Neural cell (in vitro differentiated cells): ENCODE data around the gene KLHL42. TPM values are rescaled to one million over a fixed set of nuclear protein-coding genes. Genes with fewer than 3 reads are reported as not detected.

Source experiments
- H2AFZ ChIP-seq: fragments of 200-600, 300-800 bp; sonication (generic), shearing (Covaris generic); 2 replicates; pipeline ENCODE4 v1.6.0; 2014; ENCODE audit warnings: low read depth, mild to moderate bottlenecking, antibody characterized with exemption, low read length, moderate library complexity
- H3F3A ChIP-seq: fragments of 200-600 bp; shearing (Covaris generic); 2 replicates; pipeline ENCODE4 v1.6.1; 2016; ENCODE audit warnings: mild to moderate bottlenecking, moderate library complexity, mixed read lengths, antibody characterized with exemption, low read length; ENCODE audit not compliant: insufficient read depth, poor library complexity, severe bottlenecking
- H3K27ac ChIP-seq: fragments of 200-600, 300-800 bp; sonication (generic), shearing (Covaris generic); 2 replicates; pipeline ENCODE4 v1.5.1; 2014; ENCODE audit warnings: mild to moderate bottlenecking, low read length, moderate library complexity
- H3K27me3 ChIP-seq: fragments of 300-800, 200-600 bp; sonication (generic), shearing (Covaris generic); 2 replicates; pipeline ENCODE4 v1.6.0; 2014; ENCODE audit warnings: mild to moderate bottlenecking, low read depth, low read length, moderate library complexity; ENCODE audit not compliant: insufficient read depth
- H3K36me3 ChIP-seq: fragments of 300-800, 200-600 bp; sonication (generic), shearing (Covaris generic); 2 replicates; pipeline ENCODE4 v1.5.1; 2014; ENCODE audit warnings: mild to moderate bottlenecking, antibody characterized with exemption, low read length, moderate library complexity; ENCODE audit not compliant: insufficient read depth
- H3K4me2 ChIP-seq: fragments of 300-800, 200-600 bp; sonication (generic), shearing (Covaris generic); 2 replicates; pipeline ENCODE4 v1.6.0; 2014; ENCODE audit warnings: mild to moderate bottlenecking, low read length
- H3K4me3 ChIP-seq: fragments of 300-800, 200-600 bp; sonication (generic), shearing (Covaris generic); 2 replicates; pipeline ENCODE4 v1.5.1; 2014; ENCODE audit warnings: mild to moderate bottlenecking, low read length, moderate library complexity
- H3K79me2 ChIP-seq: fragments of 200-600 bp; shearing (Covaris generic); replicated peaks from 2 replicates; pipeline ENCODE4 v1.6.0; 2014; ENCODE audit warnings: mild to moderate bottlenecking, low read length, moderate library complexity; ENCODE audit not compliant: insufficient read depth
- H3K9ac ChIP-seq: fragments of 300-800, 200-600 bp; sonication (generic), shearing (Covaris generic); 2 replicates; pipeline ENCODE4 v1.6.1; 2016; ENCODE audit warnings: mild to moderate bottlenecking, low read length, mixed read lengths
- H3K9me2 ChIP-seq: fragments of 200-600 bp; shearing (Covaris generic); 2 replicates; pipeline ENCODE4 v1.6.1; 2016; ENCODE audit warnings: mild to moderate bottlenecking, low read length, mixed read lengths; ENCODE audit not compliant: insufficient read depth
- H3K9me3 ChIP-seq: fragments of 200-600, 300-800 bp; sonication (generic), shearing (Covaris generic); 2 replicates; pipeline ENCODE4 v1.6.1; 2016; ENCODE audit warnings: mild to moderate bottlenecking, mixed run types, low read length, moderate library complexity, mixed read lengths
- H4K20me1 ChIP-seq: fragments of 200-600 bp; shearing (Covaris generic); 2 replicates; pipeline ENCODE4 v1.6.1; 2016; ENCODE audit warnings: mild to moderate bottlenecking, mixed run types; ENCODE audit not compliant: insufficient read depth
- CTCF ChIP-seq: fragments of 450-650 bp; IDR thresholded peaks from 2 replicates; pipeline ENCODE4 v1.5.1; 2014; ENCODE audit warnings: antibody characterized with exemption, mild to moderate bottlenecking, moderate library complexity; ENCODE audit not compliant: poor library complexity, severe bottlenecking
- EP300 ChIP-seq: fragments of 450-650 bp; conservative IDR thresholded peaks from 2 replicates; pipeline ENCODE4 v1.6.1; 2014; ENCODE audit warnings: antibody characterized with exemption, mild to moderate bottlenecking, moderate library complexity; ENCODE audit not compliant: poor library complexity, severe bottlenecking
- REST ChIP-seq: IDR thresholded peaks from 2 replicates; pipeline ENCODE4 v1.6.1; 2012; ENCODE audit warnings: borderline replicate concordance
- SMC3 ChIP-seq: fragments of 450-650 bp; conservative IDR thresholded peaks from 2 replicates; pipeline ENCODE4 v1.6.1; 2014; ENCODE audit warnings: antibody characterized with exemption, mild to moderate bottlenecking, moderate library complexity; ENCODE audit not compliant: poor library complexity
- TAF1 ChIP-seq: IDR thresholded peaks from 2 replicates; pipeline ENCODE4 v1.6.1; 2012; ENCODE audit warnings: low read depth
- polyA plus RNA-seq: library from polyadenylated mRNA; depleted of rRNA; stranded (reverse); fragments of >200 nt; gene quantifications from 2 replicates; pipeline ENCODE4 v1.2.3, GENCODE V29; 2014

KLHL42 gene
- polyA plus RNA-seq, 1 donor from 2014 or later: 52.2 TPM

DNA sequence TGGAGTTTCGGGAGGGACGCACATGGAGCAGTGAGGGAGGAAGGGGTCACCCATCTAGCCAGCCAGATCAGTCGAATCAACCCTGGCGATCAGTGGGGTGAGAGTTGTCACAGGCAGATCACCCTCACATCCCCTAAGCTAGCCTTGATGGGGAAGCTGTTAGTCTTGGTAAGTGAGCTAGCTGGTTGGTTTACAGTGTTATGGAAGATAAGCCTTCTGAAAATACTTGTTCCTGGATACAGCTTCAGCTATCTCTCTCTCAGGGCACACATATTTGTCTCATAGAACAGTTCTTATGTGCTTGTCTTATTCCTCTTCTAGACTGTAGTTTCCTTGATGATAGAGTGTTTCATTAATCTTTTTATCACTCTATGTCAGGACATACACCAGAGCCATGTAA, 26.2 kb downstream of the KLHL42 start:
- Histone ChIP-seq H3K4me2 (no peak overlapping the region), H3K9me3 (no peaks in the 10 kb centered on the region), H3K4me3 (no peak overlapping the region), H3F3A (no peaks in the 10 kb centered on the region), H3K9me2 (no peaks in the 10 kb centered on the region), H4K20me1 (no peaks in the 10 kb centered on the region), H3K27ac (no peak overlapping the region), H3K9ac (no peak overlapping the region), H2AFZ (no peak overlapping the region), H3K79me2 (no peaks in the 10 kb centered on the region), H3K27me3 (no peaks in the 10 kb centered on the region), H3K36me3 (peaks cover 5% of the 10 kb centered on the region)
- no peak for TF ChIP-seq CTCF
- no peak for TF ChIP-seq SMC3
- TF ChIP-seq REST: no peak
- no peak for TF ChIP-seq TAF1

GRCh38 chr12:27807063-27807703, 27.1 kb downstream of the KLHL42 start:
- Histone ChIP-seq H4K20me1 (no peaks in the 10 kb centered on the region), H3K79me2 (no peaks in the 10 kb centered on the region), H3K9me3 (no peaks in the 10 kb centered on the region), H2AFZ (no peak overlapping the region), H3K4me3 (no peak overlapping the region), H3K9me2 (no peaks in the 10 kb centered on the region), H3K4me2 (no peak overlapping the region), H3F3A (no peaks in the 10 kb centered on the region), H3K36me3 (no peaks in the 10 kb centered on the region), H3K27ac (no peak overlapping the region), H3K9ac (no peak overlapping the region), H3K27me3 (no peaks in the 10 kb centered on the region)
- TF ChIP-seq EP300 (no peak), SMC3 (no peak), TAF1 (no peak), REST (no peak), CTCF (no peak)
